ENCODE data around the gene E4F1. TPM values are rescaled to one million over a fixed set of nuclear protein-coding genes. Genes with fewer than 3 reads are reported as not detected.

E4F1 gene
- total and polyA plus RNA-seq, 2 donors (not counting 1 experiment from before 2014, with no cell fraction given), result 6.7 to 31.2 TPM

- H3K9me3 ChIP-seq (ENCODE audit: control insufficient read depth, insufficient read depth, low read depth, low read length), result no peaks in the 10 kb centered on the region
- H3K4me2 ChIP-seq (ENCODE audit: extremely low read depth, insufficient read depth, low read length), result no peak overlapping the region
- H3K27me3 ChIP-seq (ENCODE audit: control insufficient read depth, insufficient read depth, low read length), result no peaks in the 10 kb centered on the region
- no peak overlapping the region for H3K4me3 ChIP-seq (replicated peaks in 1 of 4; ENCODE audit: control extremely low read depth in 1 of 4, insufficient read depth in 1 of 4, low read depth in 3 of 4, low read length in 4 of 4)
- TF ChIP-seq EZH2 (IDR thresholded peaks at IDR 0.05; ENCODE audit: low read length, missing control alignments), result no peak
- TF ChIP-seq, protein P1, sequence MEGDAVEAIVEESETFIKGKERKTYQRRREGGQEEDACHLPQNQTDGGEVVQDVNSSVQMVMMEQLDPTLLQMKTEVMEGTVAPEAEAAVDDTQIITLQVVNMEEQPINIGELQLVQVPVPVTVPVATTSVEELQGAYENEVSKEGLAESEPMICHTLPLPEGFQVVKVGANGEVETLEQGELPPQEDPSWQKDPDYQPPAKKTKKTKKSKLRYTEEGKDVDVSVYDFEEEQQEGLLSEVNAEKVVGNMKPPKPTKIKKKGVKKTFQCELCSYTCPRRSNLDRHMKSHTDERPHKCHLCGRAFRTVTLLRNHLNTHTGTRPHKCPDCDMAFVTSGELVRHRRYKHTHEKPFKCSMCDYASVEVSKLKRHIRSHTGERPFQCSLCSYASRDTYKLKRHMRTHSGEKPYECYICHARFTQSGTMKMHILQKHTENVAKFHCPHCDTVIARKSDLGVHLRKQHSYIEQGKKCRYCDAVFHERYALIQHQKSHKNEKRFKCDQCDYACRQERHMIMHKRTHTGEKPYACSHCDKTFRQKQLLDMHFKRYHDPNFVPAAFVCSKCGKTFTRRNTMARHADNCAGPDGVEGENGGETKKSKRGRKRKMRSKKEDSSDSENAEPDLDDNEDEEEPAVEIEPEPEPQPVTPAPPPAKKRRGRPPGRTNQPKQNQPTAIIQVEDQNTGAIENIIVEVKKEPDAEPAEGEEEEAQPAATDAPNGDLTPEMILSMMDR (conservative IDR thresholded peaks at IDR 0.05 in 1 of 2, IDR thresholded peaks at IDR 0.05 in 1 of 2; ENCODE audit: low read depth in 1 of 2, low read length in 2 of 2), result no peak
- no peak overlapping the region for H3K27ac ChIP-seq (ENCODE audit: insufficient read depth, low read length)
- peaks cover 2% of the 10 kb centered on the region for H3K4me1 ChIP-seq (ENCODE audit: control insufficient read depth, extremely low read depth, insufficient read depth, low read length)
- no peaks in the 10 kb centered on the region for H4K20me1 ChIP-seq (ENCODE audit: control insufficient read depth, extremely low read depth, insufficient read depth, low read length)
- H3K79me2 ChIP-seq (ENCODE audit: control insufficient read depth, insufficient read depth, low read length), result peaks cover 3% of the 10 kb centered on the region
- H3K36me3 ChIP-seq (ENCODE audit: control insufficient read depth, insufficient read depth, low read length), result peaks cover 38% of the 10 kb centered on the region
- no peak overlapping the region for H2AFZ ChIP-seq (ENCODE audit: low read length)
- H3K9ac ChIP-seq (ENCODE audit: insufficient read depth, low read length), result no peak overlapping the region
- no peak for DNase-seq (ENCODE audit: low read depth in 2 of 2)
Observed at GRCh38 chr16:2233046-2233775, 9.8 kb downstream of the E4F1 start.

GRCh38 chr16:2233872-2234812 lies 10.8 kb downstream of the E4F1 start:
- DNase-seq (ENCODE audit: low read depth in 2 of 2), result no peak
- Histone ChIP-seq H3K4me1 (ENCODE audit: control insufficient read depth, extremely low read depth, insufficient read depth, low read length) (peaks cover 2% of the 10 kb centered on the region), H3K4me3 (replicated peaks in 1 of 4; ENCODE audit: control extremely low read depth in 1 of 4, insufficient read depth in 1 of 4, low read depth in 3 of 4, low read length in 4 of 4) (no peak overlapping the region), H2AFZ (ENCODE audit: low read length) (no peak overlapping the region), H3K27me3 (ENCODE audit: control insufficient read depth, insufficient read depth, low read length) (no peaks in the 10 kb centered on the region), H3K36me3 (ENCODE audit: control insufficient read depth, insufficient read depth, low read length) (peaks cover 35% of the 10 kb centered on the region), H3K9me3 (ENCODE audit: control insufficient read depth, insufficient read depth, low read depth, low read length) (no peaks in the 10 kb centered on the region), H3K9ac (ENCODE audit: insufficient read depth, low read length) (no peak overlapping the region), H3K4me2 (ENCODE audit: extremely low read depth, insufficient read depth, low read length) (no peak overlapping the region), H4K20me1 (ENCODE audit: control insufficient read depth, extremely low read depth, insufficient read depth, low read length) (no peaks in the 10 kb centered on the region), H3K79me2 (ENCODE audit: control insufficient read depth, insufficient read depth, low read length) (no peaks in the 10 kb centered on the region), H3K27ac (ENCODE audit: insufficient read depth, low read length) (no peak overlapping the region)
- TF ChIP-seq, protein P1 (conservative IDR thresholded peaks at IDR 0.05 in 1 of 2, IDR thresholded peaks at IDR 0.05 in 1 of 2; ENCODE audit: low read depth in 1 of 2, low read length in 2 of 2), result no peak
- no peak for TF ChIP-seq EZH2 (IDR thresholded peaks at IDR 0.05; ENCODE audit: low read length, missing control alignments)

DNA sequence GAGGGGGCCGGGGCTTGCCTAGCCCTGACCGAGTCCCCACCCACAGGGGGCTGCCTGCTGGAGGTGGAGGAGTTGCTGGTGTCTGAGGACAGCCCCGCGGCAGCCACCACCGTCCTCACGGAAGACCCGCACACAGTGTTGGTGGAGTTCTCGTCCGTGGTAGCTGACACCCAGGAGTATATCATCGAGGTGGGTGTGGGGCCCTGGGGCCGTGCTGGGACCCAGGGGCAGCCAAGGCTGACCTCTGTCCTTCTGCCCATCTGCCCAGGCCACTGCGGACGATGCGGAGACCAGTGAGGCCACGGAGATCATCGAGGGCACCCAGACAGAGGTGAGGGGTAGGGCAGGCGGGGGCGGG lies 11.4 kb downstream of the E4F1 start:
- H3K79me2 ChIP-seq (ENCODE audit: control insufficient read depth, insufficient read depth, low read length), result no peaks in the 10 kb centered on the region
- H4K20me1 ChIP-seq (ENCODE audit: control insufficient read depth, extremely low read depth, insufficient read depth, low read length), result no peaks in the 10 kb centered on the region
- H3K27ac ChIP-seq (ENCODE audit: insufficient read depth, low read length), result no peak overlapping the region
- no peak overlapping the region for H3K4me2 ChIP-seq (ENCODE audit: extremely low read depth, insufficient read depth, low read length)
- DNase-seq (ENCODE audit: low read depth in 2 of 2), result no peak
- no peaks in the 10 kb centered on the region for H3K9me3 ChIP-seq (ENCODE audit: control insufficient read depth, insufficient read depth, low read depth, low read length)
- H3K27me3 ChIP-seq (ENCODE audit: control insufficient read depth, insufficient read depth, low read length), result no peaks in the 10 kb centered on the region
- H3K4me1 ChIP-seq (ENCODE audit: control insufficient read depth, extremely low read depth, insufficient read depth, low read length), result peaks cover 2% of the 10 kb centered on the region
- H3K36me3 ChIP-seq (ENCODE audit: control insufficient read depth, insufficient read depth, low read length), result peaks cover 30% of the 10 kb centered on the region
- TF ChIP-seq, protein P1 (conservative IDR thresholded peaks at IDR 0.05 in 1 of 2, IDR thresholded peaks at IDR 0.05 in 1 of 2; ENCODE audit: low read depth in 1 of 2, low read length in 2 of 2), result no peak
- no peak for TF ChIP-seq EZH2 (IDR thresholded peaks at IDR 0.05; ENCODE audit: low read length, missing control alignments)
- no peak overlapping the region for H2AFZ ChIP-seq (ENCODE audit: low read length)
- H3K9ac ChIP-seq (ENCODE audit: insufficient read depth, low read length), result no peak overlapping the region
- no peak overlapping the region for H3K4me3 ChIP-seq (replicated peaks in 1 of 4; ENCODE audit: control extremely low read depth in 1 of 4, insufficient read depth in 1 of 4, low read depth in 3 of 4, low read length in 4 of 4)

Measured in fibroblast of lung (primary cell).